ENCODE results near the gene ALDH1L1.

DNA sequence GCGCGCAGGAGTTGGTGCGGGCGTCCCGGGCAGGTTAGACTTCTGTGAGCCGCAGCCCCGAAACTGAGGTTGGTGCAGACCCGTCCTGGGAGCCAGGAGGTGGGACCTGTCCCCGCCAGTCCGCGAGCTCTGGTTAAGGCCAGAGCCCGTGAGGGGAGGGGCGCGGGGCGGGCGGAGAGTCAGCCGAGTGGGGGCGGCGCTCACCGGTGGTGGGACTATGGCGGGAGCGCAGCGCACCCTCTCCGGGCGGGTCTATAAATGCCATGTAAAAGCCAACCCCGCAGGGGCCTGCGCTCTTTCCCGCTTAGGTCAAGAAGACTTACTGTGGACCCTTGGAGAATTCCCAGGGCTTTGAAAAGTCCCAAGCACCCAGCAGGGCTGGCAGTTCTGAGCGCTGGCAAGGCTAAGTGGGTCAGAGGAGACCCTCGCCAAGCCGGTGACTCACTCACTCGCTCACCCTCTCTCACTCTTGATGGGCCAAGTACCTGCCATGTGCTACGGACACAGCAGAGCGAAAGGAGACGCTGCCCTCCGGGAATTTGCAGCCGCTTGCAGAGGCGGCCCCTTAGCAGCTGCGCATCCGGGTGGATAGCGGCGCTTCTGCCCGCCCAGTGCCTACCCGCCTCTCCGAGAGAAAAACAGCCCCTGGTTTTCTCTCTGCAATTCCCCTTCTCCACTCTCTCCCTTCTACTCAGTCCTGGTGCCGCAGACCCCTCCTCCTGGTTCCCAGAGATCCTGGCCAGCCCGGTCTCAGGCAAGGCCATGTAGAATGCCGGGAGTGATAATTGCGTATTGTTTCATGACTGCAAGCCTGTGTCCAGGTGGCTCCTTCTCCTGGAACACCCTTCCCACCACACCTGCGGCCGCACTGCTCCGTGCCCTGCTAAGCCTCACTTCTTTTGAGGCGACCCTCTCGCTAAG lies at the start of gene ALDH1L1:
- TF ChIP-seq TAF1 (IDR thresholded peaks at IDR 0.05; ENCODE audit: borderline replicate concordance, low read depth, low read length) (no peak), POLR2A (IDR thresholded peaks at IDR 0.05; ENCODE audit: low read depth, low read length) (no peak)
